ENCODE data around the gene GLI3. TPM values are rescaled to one million over a fixed set of nuclear protein-coding genes. Genes with fewer than 3 reads are reported as not detected.

GLI3 gene
- total RNA-seq, 1 donor from 2014 or later = 27.7 TPM

DNA sequence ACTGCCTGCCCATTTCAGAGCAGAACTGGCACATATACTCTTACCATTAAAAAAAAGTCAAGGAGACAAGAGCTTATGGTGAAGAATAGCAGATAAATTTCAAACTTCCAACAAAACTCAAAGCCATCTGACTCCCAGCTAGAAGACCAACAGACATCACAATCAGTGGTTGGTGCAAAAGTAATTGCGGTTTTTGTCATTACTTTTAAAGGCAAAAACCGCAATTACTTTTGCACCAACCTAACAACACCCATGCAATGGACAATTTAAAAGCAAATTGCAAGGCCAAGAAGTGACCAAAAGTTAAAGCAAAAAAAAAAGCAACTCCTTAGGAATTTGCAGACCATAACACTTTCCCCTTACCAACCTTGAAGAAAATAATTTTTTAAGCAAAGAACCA, 18.8 kb downstream of the GLI3 start:
- no peaks in the 10 kb centered on the region for H3K27me3 ChIP-seq (ENCODE audit: insufficient read depth, low read length)
- no peak overlapping the region for H2AFZ ChIP-seq (ENCODE audit: low read depth, low read length)
- H3K27ac ChIP-seq (ENCODE audit: low read depth, low read length) = no peak overlapping the region
- Mint-ChIP-seq H3K4me3 (ENCODE audit: unreplicated experiment) (no peak overlapping the region), H3K27ac (ENCODE audit: unreplicated experiment) (no peak overlapping the region), H3K27me3 (ENCODE audit: low read depth, unreplicated experiment) (no peaks in the 10 kb centered on the region), H3K4me1 (ENCODE audit: low read depth, unreplicated experiment) (peaks cover 14% of the 10 kb centered on the region), H3K36me3 (ENCODE audit: low read depth, unreplicated experiment) (peaks cover 6% of the 10 kb centered on the region), H3K9me3 (ENCODE audit: unreplicated experiment) (no peaks in the 10 kb centered on the region)
- H3K4me1 ChIP-seq (ENCODE audit: insufficient read depth, low read length) = no peaks in the 10 kb centered on the region
- H3K36me3 ChIP-seq (ENCODE audit: insufficient read depth, low read length) = peaks cover 4% of the 10 kb centered on the region
- no peak for FAIRE-seq
- H3K4me2 ChIP-seq (ENCODE audit: low read length) = no peak overlapping the region
- no peak for DNase-seq (ENCODE audit: low read depth)
- peaks cover 22% of the 10 kb centered on the region for H3K79me2 ChIP-seq (ENCODE audit: insufficient read depth, low read length)
- no peak overlapping the region for H3K9ac ChIP-seq (ENCODE audit: low read length)
- no peaks in the 10 kb centered on the region for H3K9me3 ChIP-seq (ENCODE audit: insufficient read depth, low read depth, low read length)
- peaks cover 16% of the 10 kb centered on the region for H4K20me1 ChIP-seq (ENCODE audit: insufficient read depth, low read length)
- TF ChIP-seq EZH2 (IDR thresholded peaks at IDR 0.05; ENCODE audit: insufficient read depth, low read length) = no peak
- TF ChIP-seq, protein P1, sequence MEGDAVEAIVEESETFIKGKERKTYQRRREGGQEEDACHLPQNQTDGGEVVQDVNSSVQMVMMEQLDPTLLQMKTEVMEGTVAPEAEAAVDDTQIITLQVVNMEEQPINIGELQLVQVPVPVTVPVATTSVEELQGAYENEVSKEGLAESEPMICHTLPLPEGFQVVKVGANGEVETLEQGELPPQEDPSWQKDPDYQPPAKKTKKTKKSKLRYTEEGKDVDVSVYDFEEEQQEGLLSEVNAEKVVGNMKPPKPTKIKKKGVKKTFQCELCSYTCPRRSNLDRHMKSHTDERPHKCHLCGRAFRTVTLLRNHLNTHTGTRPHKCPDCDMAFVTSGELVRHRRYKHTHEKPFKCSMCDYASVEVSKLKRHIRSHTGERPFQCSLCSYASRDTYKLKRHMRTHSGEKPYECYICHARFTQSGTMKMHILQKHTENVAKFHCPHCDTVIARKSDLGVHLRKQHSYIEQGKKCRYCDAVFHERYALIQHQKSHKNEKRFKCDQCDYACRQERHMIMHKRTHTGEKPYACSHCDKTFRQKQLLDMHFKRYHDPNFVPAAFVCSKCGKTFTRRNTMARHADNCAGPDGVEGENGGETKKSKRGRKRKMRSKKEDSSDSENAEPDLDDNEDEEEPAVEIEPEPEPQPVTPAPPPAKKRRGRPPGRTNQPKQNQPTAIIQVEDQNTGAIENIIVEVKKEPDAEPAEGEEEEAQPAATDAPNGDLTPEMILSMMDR (IDR thresholded peaks at IDR 0.05; ENCODE audit: insufficient read depth, low read depth, low read length) = no peak
- no peak overlapping the region for H3K4me3 ChIP-seq (ENCODE audit: insufficient read depth, low read depth, low read length)

DNA sequence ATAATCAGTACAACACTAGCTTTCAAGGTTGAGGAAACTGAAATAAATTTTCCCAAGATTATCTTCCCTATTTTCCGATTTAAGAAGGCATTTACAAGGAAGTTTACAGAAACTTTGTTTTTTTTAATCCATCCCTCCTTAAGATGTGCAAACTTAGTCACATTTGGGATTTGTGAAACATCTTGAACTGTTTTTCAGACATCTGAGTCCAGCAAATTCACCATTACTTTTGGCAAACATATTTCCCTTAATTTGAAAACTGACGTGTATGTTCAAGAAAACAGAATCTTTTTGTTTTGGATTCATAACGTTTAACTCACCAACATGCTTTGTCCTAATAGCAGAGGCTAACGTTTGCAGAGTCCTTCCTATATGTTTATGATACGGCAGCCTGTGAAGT, 19.5 kb downstream of the GLI3 start:
- Histone ChIP-seq H3K4me1 (ENCODE audit: insufficient read depth, low read length) (no peaks in the 10 kb centered on the region), H3K4me3 (ENCODE audit: insufficient read depth, low read depth, low read length) (no peak overlapping the region), H3K27me3 (ENCODE audit: insufficient read depth, low read length) (no peaks in the 10 kb centered on the region), H2AFZ (ENCODE audit: low read depth, low read length) (no peak overlapping the region), H3K79me2 (ENCODE audit: insufficient read depth, low read length) (peaks cover 22% of the 10 kb centered on the region), H3K9me3 (ENCODE audit: insufficient read depth, low read depth, low read length) (no peaks in the 10 kb centered on the region), H4K20me1 (ENCODE audit: insufficient read depth, low read length) (peaks cover 16% of the 10 kb centered on the region), H3K4me2 (ENCODE audit: low read length) (no peak overlapping the region), H3K36me3 (ENCODE audit: insufficient read depth, low read length) (peaks cover 4% of the 10 kb centered on the region), H3K27ac (ENCODE audit: low read depth, low read length) (no peak overlapping the region), H3K9ac (ENCODE audit: low read length) (no peak overlapping the region)
- Mint-ChIP-seq H3K4me3 (ENCODE audit: unreplicated experiment) (no peak overlapping the region), H3K36me3 (ENCODE audit: low read depth, unreplicated experiment) (peaks cover 3% of the 10 kb centered on the region), H3K27me3 (ENCODE audit: low read depth, unreplicated experiment) (no peaks in the 10 kb centered on the region), H3K4me1 (ENCODE audit: low read depth, unreplicated experiment) (peaks cover 12% of the 10 kb centered on the region), H3K9me3 (ENCODE audit: unreplicated experiment) (no peaks in the 10 kb centered on the region), H3K27ac (ENCODE audit: unreplicated experiment) (no peak overlapping the region)
- DNase-seq (ENCODE audit: low read depth) (no peak), FAIRE-seq (peak; percentile 5)
- TF ChIP-seq, protein P1 (IDR thresholded peaks at IDR 0.05; ENCODE audit: insufficient read depth, low read depth, low read length) = no peak
- TF ChIP-seq EZH2 (IDR thresholded peaks at IDR 0.05; ENCODE audit: insufficient read depth, low read length) = no peak

DNA sequence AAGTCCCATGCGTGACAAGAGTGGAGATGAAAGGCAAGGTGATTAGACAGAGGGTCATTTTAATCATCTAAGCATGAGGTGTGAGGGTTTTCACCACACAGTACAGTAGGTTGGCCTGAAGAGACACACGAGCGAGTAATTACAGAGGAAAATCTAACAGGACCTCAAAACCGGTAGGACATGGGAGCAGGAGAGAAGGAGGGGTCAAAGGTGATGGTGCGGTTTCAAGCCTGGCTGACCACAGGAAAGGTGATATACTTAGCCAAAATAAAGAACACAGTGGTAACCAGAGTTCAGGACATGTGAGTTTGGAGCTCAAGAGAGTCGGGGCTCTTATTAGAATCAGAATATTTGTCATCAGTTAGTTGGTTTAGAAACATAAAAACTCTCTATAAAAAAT, 20.0 kb downstream of the GLI3 start:
- peaks cover 4% of the 10 kb centered on the region for H3K36me3 ChIP-seq (ENCODE audit: insufficient read depth, low read length)
- peaks cover 13% of the 10 kb centered on the region for H3K4me1 Mint-ChIP-seq (ENCODE audit: low read depth, unreplicated experiment)
- no peaks in the 10 kb centered on the region for H3K9me3 Mint-ChIP-seq (ENCODE audit: unreplicated experiment)
- no peak overlapping the region for H3K4me2 ChIP-seq (ENCODE audit: low read length)
- peaks cover 16% of the 10 kb centered on the region for H4K20me1 ChIP-seq (ENCODE audit: insufficient read depth, low read length)
- TF ChIP-seq, protein P1 (IDR thresholded peaks at IDR 0.05; ENCODE audit: insufficient read depth, low read depth, low read length) = no peak
- no peak for TF ChIP-seq EZH2 (IDR thresholded peaks at IDR 0.05; ENCODE audit: insufficient read depth, low read length)
- no peak overlapping the region for H3K27ac Mint-ChIP-seq (ENCODE audit: unreplicated experiment)
- no peak overlapping the region for H3K4me3 ChIP-seq (ENCODE audit: insufficient read depth, low read depth, low read length)
- H3K9me3 ChIP-seq (ENCODE audit: insufficient read depth, low read depth, low read length) = no peaks in the 10 kb centered on the region
- no peaks in the 10 kb centered on the region for H3K4me1 ChIP-seq (ENCODE audit: insufficient read depth, low read length)
- no peaks in the 10 kb centered on the region for H3K27me3 ChIP-seq (ENCODE audit: insufficient read depth, low read length)
- FAIRE-seq = no peak
- H3K27me3 Mint-ChIP-seq (ENCODE audit: low read depth, unreplicated experiment) = no peaks in the 10 kb centered on the region
- no peak overlapping the region for H3K4me3 Mint-ChIP-seq (ENCODE audit: unreplicated experiment)
- no peak overlapping the region for H3K9ac ChIP-seq (ENCODE audit: low read length)
- H2AFZ ChIP-seq (ENCODE audit: low read depth, low read length) = no peak overlapping the region
- H3K36me3 Mint-ChIP-seq (ENCODE audit: low read depth, unreplicated experiment) = peaks cover 3% of the 10 kb centered on the region
- peaks cover 24% of the 10 kb centered on the region for H3K79me2 ChIP-seq (ENCODE audit: insufficient read depth, low read length)
- H3K27ac ChIP-seq (ENCODE audit: low read depth, low read length) = no peak overlapping the region
- DNase-seq (ENCODE audit: low read depth) = no peak
